Endometrium (tissue), 2 donors: ENCODE measurements around the gene PNLIPRP2.

ENCODE experiments used
- FAIRE-seq: peaks from 2 replicates; lab custom pipeline; 2012; peaks lifted over from hg19 to GRCh38; lab: Jason Lieb, UNC
- donor health status: control.
- donor health status: control.

The PNLIPRP2 gene

GRCh38 chr10:116620423-116621400, at the start of gene PNLIPRP2:
PNLIPRP2 (plus strand) TSS chr10:116620953.
- no peak for FAIRE-seq

- no peak for FAIRE-seq
These were observed 46.0 kb upstream of the PNLIPRP2 start for GRCh38 chr10:116574797-116575196.

GRCh38 chr10:116587878-116588591, 32.7 kb upstream of the PNLIPRP2 start:
- no peak for FAIRE-seq

GRCh38 chr10:116588995-116589394, 31.8 kb upstream of the PNLIPRP2 start:
- FAIRE-seq, result no peak

GRCh38 chr10:116589926-116590325, 30.8 kb upstream of the PNLIPRP2 start:
- no peak for FAIRE-seq

- no peak for FAIRE-seq
These were observed 29.9 kb upstream of the PNLIPRP2 start, which contains the start of gene PNLIPRP1 for GRCh38 chr10:116590590-116591444. PNLIPRP1 (plus strand) TSS chr10:116590959; CDS start chr10:116591130, 171 bp downstream.

GRCh38 chr10:116593139-116593740, 27.5 kb upstream of the PNLIPRP2 start:
- no peak for FAIRE-seq

GRCh38 chr10:116594525-116595035, 26.2 kb upstream of the PNLIPRP2 start:
- FAIRE-seq, result no peak

DNA sequence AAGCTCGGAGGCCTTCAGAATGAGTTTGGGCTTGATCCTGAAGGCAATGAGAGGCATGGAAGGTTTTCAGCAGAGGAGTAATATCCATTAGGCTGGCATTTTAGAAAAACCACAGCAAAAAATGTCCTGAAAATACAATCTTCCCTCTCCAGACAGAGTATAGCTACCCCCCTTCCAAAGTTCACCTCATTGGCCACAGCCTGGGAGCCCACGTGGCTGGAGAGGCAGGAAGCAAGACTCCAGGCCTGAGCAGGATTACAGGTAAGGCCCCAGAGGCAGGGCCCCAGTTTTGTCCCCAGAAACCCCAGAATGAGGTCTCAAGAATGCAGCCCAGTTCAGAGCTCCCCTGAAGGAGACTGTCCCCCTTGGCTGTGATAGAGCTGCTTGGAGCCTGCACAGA, 24.7 kb upstream of the PNLIPRP2 start:
- FAIRE-seq, result no peak

- FAIRE-seq, result no peak
These were observed 23.2 kb upstream of the PNLIPRP2 start for GRCh38 chr10:116597543-116597942.

DNA sequence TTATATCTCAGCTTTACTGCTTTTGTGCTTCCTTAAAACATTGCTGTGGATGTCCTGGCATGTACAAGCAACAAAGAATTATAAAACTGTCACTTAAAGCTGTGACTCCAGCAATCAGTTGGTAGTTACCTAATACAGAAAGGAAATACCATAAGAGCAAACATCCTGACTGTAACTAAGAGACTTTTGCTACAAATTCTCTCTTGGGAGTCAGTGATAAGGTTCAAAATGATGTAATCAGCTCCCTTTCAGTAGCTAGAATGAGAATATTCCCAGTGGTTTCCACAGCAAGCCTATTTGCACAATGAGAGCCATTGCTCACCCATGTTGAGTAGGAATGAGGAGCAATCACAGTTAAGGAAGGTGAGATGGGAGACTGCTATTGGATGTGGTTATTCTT, 22.4 kb upstream of the PNLIPRP2 start:
- FAIRE-seq, result no peak

DNA sequence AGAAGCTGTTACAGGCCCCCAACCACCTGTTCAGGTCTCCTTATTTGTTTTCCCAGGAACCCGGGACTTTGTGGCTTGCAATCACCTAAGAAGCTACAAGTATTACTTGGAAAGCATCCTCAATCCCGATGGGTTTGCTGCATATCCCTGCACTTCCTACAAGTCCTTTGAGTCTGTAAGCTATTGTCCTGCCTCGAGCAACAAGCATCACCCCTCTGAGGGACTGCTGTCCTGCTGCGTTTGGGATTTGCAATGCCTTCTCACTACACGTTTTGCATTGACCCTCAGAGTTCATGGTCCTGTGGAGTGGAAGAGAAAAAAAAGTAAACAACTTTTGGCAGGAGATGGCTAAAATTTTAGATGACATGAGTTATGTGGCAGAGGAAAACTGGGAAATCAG, 20.8 kb upstream of the PNLIPRP2 start:
- no peak for FAIRE-seq

GRCh38 chr10:116602648-116603400, 17.9 kb upstream of the PNLIPRP2 start:
- FAIRE-seq, result no peak

- FAIRE-seq, result no peak
These were observed 14.7 kb upstream of the PNLIPRP2 start for GRCh38 chr10:116606061-116606483.

DNA sequence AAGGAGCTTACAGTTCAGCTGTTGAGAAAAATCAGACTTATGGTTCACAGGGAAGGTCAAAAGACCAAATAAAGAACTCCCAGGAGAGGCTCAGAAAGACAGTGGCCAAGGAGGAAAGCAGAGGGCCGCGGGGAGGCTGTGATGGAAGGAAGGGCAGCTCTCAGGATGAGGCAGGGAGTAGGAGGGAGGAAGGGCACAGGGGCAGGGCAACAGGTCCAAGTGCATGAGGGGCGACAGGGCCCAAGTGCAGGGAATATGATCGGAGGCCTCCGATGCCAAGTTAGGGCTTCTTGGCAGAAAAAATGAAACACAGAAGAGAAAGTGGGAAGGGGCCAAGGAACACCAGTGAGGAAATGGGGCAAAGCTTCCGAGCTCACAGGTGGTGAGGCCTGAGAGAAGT, 13.4 kb upstream of the PNLIPRP2 start:
- no peak for FAIRE-seq

GRCh38 chr10:116608686-116609594, 11.8 kb upstream of the PNLIPRP2 start:
- no peak for FAIRE-seq

GRCh38 chr10:116610443-116611152, 10.2 kb upstream of the PNLIPRP2 start:
- no peak for FAIRE-seq

GRCh38 chr10:116611153-116611545, 9.6 kb upstream of the PNLIPRP2 start:
- FAIRE-seq, result no peak
